Amniotic stem cell (primary cell): ENCODE data around the gene PPRC1.

Experiments
- DNase-seq: peaks from one replicate; lab custom pipeline; 2025; lab: John Stamatoyannopoulos, UW

The PPRC1 gene

GRCh38 chr10:102119417-102120141, 13.3 kb upstream of the PPRC1 start:
- no peak for DNase-seq

DNA sequence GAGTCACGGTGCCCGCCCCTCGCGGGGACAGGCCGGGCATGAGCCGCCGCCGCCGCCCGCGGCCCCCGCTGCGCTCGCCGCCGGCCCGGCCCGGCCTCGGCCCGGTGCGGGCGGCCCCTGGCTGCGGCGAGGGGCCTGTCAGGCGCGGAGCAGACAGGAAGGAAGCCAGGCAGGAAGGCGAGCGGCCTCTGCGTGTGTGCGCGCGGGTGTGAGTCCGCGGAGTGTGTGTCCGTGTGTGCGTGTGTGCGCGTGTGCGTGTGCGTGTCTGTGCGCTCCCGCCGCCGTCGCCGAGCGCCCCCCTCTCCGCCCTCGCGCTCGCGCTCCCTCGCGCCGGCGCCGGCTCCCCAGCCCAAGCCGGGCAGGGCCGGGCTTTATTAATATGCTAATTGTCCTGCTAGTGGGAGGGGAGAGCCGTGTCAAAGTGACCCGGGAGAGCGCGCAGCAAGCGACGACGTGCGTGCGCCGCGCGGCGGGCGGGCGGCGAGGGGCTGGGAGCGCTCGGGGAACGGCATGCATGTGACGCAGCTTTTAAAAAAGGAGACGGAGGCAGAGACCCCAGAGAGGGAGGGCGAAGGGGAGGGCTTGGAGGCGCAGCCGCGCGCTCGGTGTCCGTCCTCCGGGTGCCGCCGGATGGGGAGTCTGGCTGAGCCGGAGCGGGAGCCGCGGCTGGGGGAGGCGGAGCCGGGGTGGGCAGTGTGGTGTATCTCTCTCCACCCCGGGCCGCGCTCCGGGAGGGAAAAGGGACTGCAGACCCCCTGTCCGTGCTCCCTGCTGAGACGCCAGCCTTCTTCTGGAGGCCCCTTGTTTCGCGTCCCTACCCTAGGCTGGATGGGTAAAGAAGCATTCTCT, 12.5 kb upstream of the PPRC1 start, which contains the start of gene LDB1:
TSS of gene LDB1 (minus strand) at position 227 of the 849 bp plus-strand sequence. CDS start 258 bp downstream, outside the sequence.
- no peak for DNase-seq

GRCh38 chr10:102120991-102121738, 11.7 kb upstream of the PPRC1 start:
- no peak for DNase-seq

- no peak for DNase-seq
Measured at GRCh38 chr10:102121739-102122372, 11.0 kb upstream of the PPRC1 start.

GRCh38 chr10:102122450-102122849, 10.4 kb upstream of the PPRC1 start:
- no peak for DNase-seq

GRCh38 chr10:102123223-102123622, 9.6 kb upstream of the PPRC1 start:
- no peak for DNase-seq

- no peak for DNase-seq
Measured at GRCh38 chr10:102131286-102132170, 1.3 kb upstream of the PPRC1 start.

DNA sequence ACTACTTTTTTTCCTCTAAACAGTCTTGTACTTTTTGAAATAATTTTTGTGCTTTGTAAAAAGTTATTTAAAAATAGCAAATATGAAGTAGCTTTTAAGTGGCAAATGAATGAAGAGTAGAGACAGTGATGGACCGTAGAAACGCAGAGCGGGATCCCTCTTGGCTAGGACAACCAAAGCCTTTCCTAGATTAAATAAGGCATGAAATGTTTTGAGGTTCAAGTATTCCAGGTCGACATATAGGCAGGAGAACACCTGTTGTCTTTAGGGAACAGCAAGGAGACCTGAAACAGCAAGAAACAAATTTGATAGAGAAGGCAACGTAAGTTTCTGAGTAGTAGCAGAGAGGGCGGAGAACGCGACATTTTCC, 662 bp upstream of the PPRC1 start:
- DNase-seq = no peak

DNA sequence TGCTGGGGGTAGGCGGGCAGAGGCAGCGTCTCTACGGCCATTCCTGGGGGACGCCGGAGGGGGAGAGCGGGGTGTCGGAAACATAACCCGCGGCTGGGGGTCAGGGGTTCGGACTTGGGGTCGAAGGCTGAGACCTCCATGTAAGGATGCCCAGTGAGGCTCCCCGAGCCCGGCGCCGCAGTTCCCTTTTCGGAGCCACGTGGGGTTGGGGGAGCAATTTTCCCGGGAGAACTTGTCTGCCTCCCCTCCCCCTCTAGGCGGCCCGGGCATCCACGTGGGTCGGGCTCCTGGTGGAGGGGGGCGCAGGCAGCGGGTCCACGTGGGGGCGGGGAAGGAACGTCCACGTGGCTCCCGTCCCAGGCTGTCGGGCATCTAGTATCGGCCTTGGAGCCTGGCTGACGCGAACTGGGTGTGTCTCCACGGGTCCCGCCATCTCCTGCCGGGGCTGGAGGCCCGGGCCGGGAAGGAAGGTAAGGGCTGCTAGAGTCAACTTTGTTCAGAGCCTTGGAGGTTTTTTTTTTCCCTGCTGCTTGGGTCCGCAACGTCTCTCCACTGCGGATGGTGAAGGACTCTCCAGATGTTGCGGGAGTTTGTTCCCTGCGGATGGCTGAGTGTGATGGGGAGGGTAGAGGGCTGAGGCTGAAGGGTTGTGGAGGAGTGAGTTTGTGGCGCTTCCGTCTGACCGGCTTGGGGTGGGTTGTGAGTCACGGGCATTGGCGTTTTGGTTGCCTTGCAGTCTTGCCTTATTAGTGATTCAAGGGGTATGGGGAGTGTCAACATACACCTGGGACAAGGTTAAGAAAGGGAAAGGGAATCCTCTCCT, 744 bp downstream of the PPRC1 start:
- no peak for DNase-seq

GRCh38 chr10:102134416-102134815, 1.6 kb downstream of the PPRC1 start:
- no peak for DNase-seq

DNA sequence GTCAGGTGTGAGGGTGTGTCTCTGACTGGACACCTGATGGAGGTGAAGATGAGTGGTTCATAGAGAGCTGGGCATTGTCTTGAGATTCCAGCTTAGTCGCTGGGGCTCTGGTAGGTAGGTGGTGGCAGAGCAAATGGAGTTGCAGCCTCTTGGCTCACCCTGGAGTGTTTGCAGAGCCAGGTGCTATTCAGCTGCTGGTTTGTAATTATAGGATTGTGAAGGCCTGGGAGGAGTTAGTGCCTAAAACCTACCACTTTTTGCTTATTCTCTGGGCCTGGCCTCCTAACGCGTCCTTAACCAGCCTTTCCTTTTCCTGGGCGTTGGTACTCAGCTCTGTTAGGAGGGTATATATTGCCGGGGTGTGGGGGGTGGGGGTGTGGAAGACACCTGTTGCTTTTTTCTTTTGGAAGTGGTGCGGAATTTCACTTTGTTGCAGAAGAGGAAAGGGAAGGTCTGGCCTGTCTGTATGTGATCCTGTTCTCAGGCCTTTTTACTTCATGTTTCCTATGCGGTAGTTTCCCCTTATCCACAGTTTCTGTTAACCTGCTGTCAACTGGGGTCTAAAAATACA, 3.2 kb downstream of the PPRC1 start:
- DNase-seq = no peak

GRCh38 chr10:102139281-102140110, 6.7 kb downstream of the PPRC1 start:
- DNase-seq = no peak

GRCh38 chr10:102140218-102140617, 7.4 kb downstream of the PPRC1 start:
- DNase-seq = no peak

DNA sequence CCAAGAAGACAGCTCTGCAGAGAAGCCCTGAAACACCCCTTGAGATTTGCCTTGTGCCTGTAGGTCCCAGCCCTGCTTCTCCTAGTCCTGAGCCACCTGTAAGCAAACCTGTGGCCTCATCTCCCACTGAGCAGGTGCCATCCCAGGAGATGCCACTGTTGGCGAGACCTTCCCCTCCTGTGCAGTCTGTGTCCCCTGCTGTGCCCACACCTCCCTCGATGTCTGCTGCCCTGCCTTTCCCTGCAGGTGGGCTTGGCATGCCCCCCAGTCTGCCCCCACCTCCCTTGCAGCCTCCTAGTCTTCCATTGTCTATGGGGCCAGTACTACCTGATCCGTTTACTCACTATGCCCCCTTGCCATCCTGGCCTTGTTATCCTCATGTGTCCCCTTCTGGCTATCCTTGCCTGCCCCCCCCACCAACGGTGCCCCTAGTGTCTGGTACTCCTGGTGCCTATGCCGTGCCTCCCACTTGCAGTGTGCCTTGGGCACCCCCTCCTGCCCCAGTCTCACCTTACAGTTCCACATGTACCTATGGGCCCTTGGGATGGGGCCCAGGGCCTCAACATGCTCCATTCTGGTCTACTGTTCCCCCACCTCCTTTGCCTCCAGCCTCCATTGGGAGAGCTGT, 8.2 kb downstream of the PPRC1 start:
- no peak for DNase-seq

GRCh38 chr10:102141583-102142107, 8.8 kb downstream of the PPRC1 start:
- no peak for DNase-seq

- DNase-seq = no peak
Measured at GRCh38 chr10:102146971-102147428, 14.2 kb downstream of the PPRC1 start.

DNA sequence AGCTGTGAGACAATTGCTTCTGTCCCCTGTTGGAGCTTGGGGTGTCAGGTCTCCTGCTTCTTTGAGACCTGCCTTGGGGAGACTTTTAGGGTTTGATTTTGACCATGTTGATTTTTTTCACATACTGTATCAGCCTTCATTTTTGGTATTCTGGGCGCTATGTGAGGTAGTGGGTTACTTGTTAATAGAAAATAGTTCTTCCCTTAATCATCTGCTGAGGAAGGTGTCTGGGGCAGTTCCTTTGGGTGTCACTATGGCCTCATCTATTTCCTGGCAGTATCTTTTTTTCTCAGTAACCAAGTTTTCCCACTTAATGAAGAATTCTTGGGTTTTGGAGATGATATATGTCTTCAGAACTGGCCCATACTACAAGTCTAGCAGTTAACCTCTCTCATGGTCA, 14.7 kb downstream of the PPRC1 start:
- DNase-seq = no peak

DNA sequence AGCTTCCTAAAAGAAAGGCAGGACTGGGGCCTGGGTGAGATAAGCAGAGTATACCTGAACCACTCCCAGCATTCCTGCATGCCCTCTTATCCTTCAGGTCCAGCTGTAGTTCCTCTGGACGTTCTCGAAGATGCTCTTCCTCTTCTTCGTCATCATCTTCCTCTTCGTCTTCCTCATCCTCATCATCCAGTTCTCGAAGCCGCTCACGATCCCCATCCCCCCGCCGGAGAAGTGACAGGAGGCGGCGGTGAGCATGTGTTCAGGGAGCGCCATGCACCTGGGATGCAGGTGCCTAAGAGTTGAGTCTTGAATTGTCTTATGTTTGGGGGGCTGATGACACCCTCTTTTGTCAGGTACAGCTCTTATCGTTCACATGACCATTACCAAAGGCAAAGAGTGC, 15.4 kb downstream of the PPRC1 start:
- DNase-seq = no peak
